ENCODE data around the gene ATP8B1.

The ATP8B1 gene

DNA sequence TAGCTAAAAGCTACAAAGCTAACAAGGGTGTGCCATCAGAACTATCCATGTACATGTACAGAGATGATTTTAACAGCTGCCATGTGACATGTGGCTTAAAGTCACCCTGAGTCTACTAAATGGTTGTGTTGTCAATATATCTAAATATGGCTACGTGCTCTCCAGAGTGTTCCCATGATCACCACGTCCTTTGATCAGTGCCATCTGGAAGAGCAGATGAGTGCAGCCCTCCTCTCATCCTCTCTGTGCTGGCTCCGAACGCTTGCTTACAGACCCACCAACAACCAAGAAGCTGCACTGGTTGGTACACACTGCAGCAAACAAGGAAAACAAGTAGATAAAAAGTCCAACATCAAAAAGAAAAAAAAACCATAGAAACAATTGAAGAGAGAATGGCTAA, 92.9 kb downstream of the ATP8B1 start:
- Histone ChIP-seq H3K9me2 (replicated peaks; ENCODE audit: low read depth, low read length) (no peaks in the 10 kb centered on the region), H3K4me1 (ENCODE audit: insufficient read depth, low read length, poor library complexity, severe bottlenecking) (peaks cover under 1% of the 10 kb centered on the region), H3K9me3 (ENCODE audit: insufficient read depth, low read depth, low read length) (no peaks in the 10 kb centered on the region), H2AFZ (ENCODE audit: low read length) (no peak overlapping the region), H3K36me3 (ENCODE audit: insufficient read depth, low read length) (no peaks in the 10 kb centered on the region), H3K4me2 (ENCODE audit: low read depth, low read length, poor library complexity, severe bottlenecking) (no peak overlapping the region), H3K9ac (ENCODE audit: low read depth, low read length, poor library complexity, severe bottlenecking) (no peak overlapping the region), H4K20me1 (ENCODE audit: insufficient read depth, low read length, poor library complexity, severe bottlenecking) (no peaks in the 10 kb centered on the region), H3F3A (ENCODE audit: low read depth) (no peaks in the 10 kb centered on the region), H3K27me3 (ENCODE audit: insufficient read depth, low read length, poor library complexity, severe bottlenecking) (no peaks in the 10 kb centered on the region), H3K79me2 (ENCODE audit: insufficient read depth, low read length) (no peaks in the 10 kb centered on the region), H3K4me3 (ENCODE audit: low read length, poor library complexity, severe bottlenecking) (no peak overlapping the region)
- TF ChIP-seq EZH2phosphoT487 (IDR thresholded peaks at IDR 0.05; ENCODE audit: borderline replicate concordance): no peak
- TF ChIP-seq, protein P1, sequence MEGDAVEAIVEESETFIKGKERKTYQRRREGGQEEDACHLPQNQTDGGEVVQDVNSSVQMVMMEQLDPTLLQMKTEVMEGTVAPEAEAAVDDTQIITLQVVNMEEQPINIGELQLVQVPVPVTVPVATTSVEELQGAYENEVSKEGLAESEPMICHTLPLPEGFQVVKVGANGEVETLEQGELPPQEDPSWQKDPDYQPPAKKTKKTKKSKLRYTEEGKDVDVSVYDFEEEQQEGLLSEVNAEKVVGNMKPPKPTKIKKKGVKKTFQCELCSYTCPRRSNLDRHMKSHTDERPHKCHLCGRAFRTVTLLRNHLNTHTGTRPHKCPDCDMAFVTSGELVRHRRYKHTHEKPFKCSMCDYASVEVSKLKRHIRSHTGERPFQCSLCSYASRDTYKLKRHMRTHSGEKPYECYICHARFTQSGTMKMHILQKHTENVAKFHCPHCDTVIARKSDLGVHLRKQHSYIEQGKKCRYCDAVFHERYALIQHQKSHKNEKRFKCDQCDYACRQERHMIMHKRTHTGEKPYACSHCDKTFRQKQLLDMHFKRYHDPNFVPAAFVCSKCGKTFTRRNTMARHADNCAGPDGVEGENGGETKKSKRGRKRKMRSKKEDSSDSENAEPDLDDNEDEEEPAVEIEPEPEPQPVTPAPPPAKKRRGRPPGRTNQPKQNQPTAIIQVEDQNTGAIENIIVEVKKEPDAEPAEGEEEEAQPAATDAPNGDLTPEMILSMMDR (conservative IDR thresholded peaks at IDR 0.05; ENCODE audit: low read length): no peak

DNA sequence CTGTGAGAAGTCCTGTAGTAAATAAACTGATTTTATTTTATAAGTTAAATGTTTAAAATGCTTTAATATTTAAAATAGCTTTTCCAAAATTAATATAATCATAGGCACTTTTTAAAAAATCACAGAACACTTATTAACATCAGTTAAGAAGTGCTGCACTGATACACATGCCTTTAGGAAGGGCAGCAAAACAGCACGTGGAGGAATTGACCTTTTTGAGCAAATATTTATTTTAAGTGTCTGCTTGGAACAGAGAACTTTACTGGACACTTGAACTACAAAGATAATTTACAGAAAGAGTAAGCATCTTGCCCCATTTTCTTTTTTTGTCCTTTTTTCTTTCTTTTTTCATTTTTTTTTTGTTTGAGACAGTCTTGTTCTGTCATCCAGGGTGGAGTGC, 93.8 kb downstream of the ATP8B1 start:
- Histone ChIP-seq H3K4me1 (ENCODE audit: insufficient read depth, low read length, poor library complexity, severe bottlenecking) (no peaks in the 10 kb centered on the region), H3F3A (ENCODE audit: low read depth) (no peaks in the 10 kb centered on the region), H3K9me2 (replicated peaks; ENCODE audit: low read depth, low read length) (no peaks in the 10 kb centered on the region), H2AFZ (ENCODE audit: low read length) (no peak overlapping the region), H3K4me2 (ENCODE audit: low read depth, low read length, poor library complexity, severe bottlenecking) (no peak overlapping the region), H4K20me1 (ENCODE audit: insufficient read depth, low read length, poor library complexity, severe bottlenecking) (no peaks in the 10 kb centered on the region), H3K4me3 (ENCODE audit: low read length, poor library complexity, severe bottlenecking) (no peak overlapping the region), H3K9me3 (ENCODE audit: insufficient read depth, low read depth, low read length) (no peaks in the 10 kb centered on the region), H3K27me3 (ENCODE audit: insufficient read depth, low read length, poor library complexity, severe bottlenecking) (no peaks in the 10 kb centered on the region), H3K79me2 (ENCODE audit: insufficient read depth, low read length) (no peaks in the 10 kb centered on the region), H3K36me3 (ENCODE audit: insufficient read depth, low read length) (no peaks in the 10 kb centered on the region), H3K9ac (ENCODE audit: low read depth, low read length, poor library complexity, severe bottlenecking) (no peak overlapping the region)
- no peak for TF ChIP-seq EZH2phosphoT487 (IDR thresholded peaks at IDR 0.05; ENCODE audit: borderline replicate concordance)
- TF ChIP-seq, protein P1 (conservative IDR thresholded peaks at IDR 0.05; ENCODE audit: low read length): no peak

DNA sequence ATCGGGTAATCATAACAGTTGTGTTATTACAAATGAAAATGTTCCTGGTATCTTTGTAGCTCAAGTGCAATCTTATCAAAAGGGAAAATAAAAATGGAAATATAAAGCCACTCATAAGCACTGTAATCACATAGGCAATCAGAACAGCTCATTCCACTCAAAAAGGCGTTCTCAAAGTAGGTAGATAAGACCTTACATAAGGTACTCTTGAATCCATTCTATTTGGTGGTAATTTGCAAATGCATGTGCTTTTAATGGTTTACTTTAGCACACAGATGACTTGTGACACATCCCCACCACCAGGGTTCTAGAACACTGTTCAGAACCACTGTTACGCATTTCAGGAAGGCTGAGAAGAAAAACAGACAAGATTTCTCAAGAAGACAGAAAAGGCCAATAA, 94.8 kb downstream of the ATP8B1 start:
- no peaks in the 10 kb centered on the region for H3K27me3 ChIP-seq (ENCODE audit: insufficient read depth, low read length, poor library complexity, severe bottlenecking)
- no peak for TF ChIP-seq EZH2phosphoT487 (IDR thresholded peaks at IDR 0.05; ENCODE audit: borderline replicate concordance)
- TF ChIP-seq, protein P1 (conservative IDR thresholded peaks at IDR 0.05; ENCODE audit: low read length): no peak
- H3K4me2 ChIP-seq (ENCODE audit: low read depth, low read length, poor library complexity, severe bottlenecking): no peak overlapping the region
- no peaks in the 10 kb centered on the region for H3K9me3 ChIP-seq (ENCODE audit: insufficient read depth, low read depth, low read length)
- no peak overlapping the region for H2AFZ ChIP-seq (ENCODE audit: low read length)
- no peaks in the 10 kb centered on the region for H3K36me3 ChIP-seq (ENCODE audit: insufficient read depth, low read length)
- no peaks in the 10 kb centered on the region for H3F3A ChIP-seq (ENCODE audit: low read depth)
- no peaks in the 10 kb centered on the region for H3K4me1 ChIP-seq (ENCODE audit: insufficient read depth, low read length, poor library complexity, severe bottlenecking)
- no peak overlapping the region for H3K4me3 ChIP-seq (ENCODE audit: low read length, poor library complexity, severe bottlenecking)
- no peaks in the 10 kb centered on the region for H3K79me2 ChIP-seq (ENCODE audit: insufficient read depth, low read length)
- H3K9ac ChIP-seq (ENCODE audit: low read depth, low read length, poor library complexity, severe bottlenecking): no peak overlapping the region
- H3K9me2 ChIP-seq (replicated peaks; ENCODE audit: low read depth, low read length): no peaks in the 10 kb centered on the region
- H4K20me1 ChIP-seq (ENCODE audit: insufficient read depth, low read length, poor library complexity, severe bottlenecking): no peaks in the 10 kb centered on the region

All from Loucy (cell line).